BJ (cell line): ENCODE data around the gene LIX1L. TPM values are rescaled to one million over a fixed set of nuclear protein-coding genes. Genes with fewer than 3 reads are reported as not detected.

Experiments
- CTCF ChIA-PET: fragments of 350-600 bp; formaldehyde crosslinking; extraction: SDS; loops from one replicate; lab custom pipeline; 2021; ENCODE audit warnings: antibody characterized with exemption, inconsistent platforms; lab: Yijun Ruan, JAX
- POLR2A ChIA-PET: fragments of 300-600 bp; sonication (Branson Sonifier 250); formaldehyde crosslinking; extraction: SDS; loops from one replicate; lab custom pipeline; 2021; ENCODE audit warnings: antibody characterized with exemption; lab: Charles Lee
- DNase-seq: peaks from one replicate; pipeline ENCODE4 v3.0.0-alpha.2; 2011; ENCODE audit warnings: low read depth
- H3K27me3 ChIP-seq: 2 replicates; pipeline ENCODE4 v1.6.0; 2011; ENCODE audit warnings: low read length; ENCODE audit not compliant: control insufficient read depth, insufficient read depth
- H3K36me3 ChIP-seq: 2 replicates; pipeline ENCODE4 v1.5.1; 2011; ENCODE audit warnings: low read length; ENCODE audit not compliant: control insufficient read depth, insufficient read depth
- H3K4me3 ChIP-seq: 2 replicates; pipeline ENCODE4 v1.5.1; 2011; ENCODE audit warnings: low read depth, mild to moderate bottlenecking, control low read depth, low read length
- CTCF ChIP-seq: IDR thresholded peaks from 2 replicates; pipeline ENCODE4 v1.5.1; 2011; ENCODE audit warnings: low read depth, mild to moderate bottlenecking, control low read depth, inconsistent platforms, low read length, moderate library complexity; ENCODE audit not compliant: insufficient read depth
- polyA plus RNA-seq: library from polyadenylated mRNA; depleted of rRNA; stranded (reverse); fragments of >200 nt; gene quantifications from 2 replicates; pipeline ENCODE4 v1.2.3, GENCODE V29; 2011

LIX1L gene
- polyA plus RNA-seq, 1 experiment: 35.1 TPM

GRCh38 chr1:145963265-145964019 is 5.6 kb upstream of the LIX1L start:
- CTCF ChIA-PET: interaction anchor here (1.2 to 3.4 kb wide), 10 partner anchors 14 to 118 kb away, joined by 3 to 32 read pairs (median 7); partner anchors contain the start of genes NUDT17 and RBM8A
- Histone ChIP-seq H3K4me3 (peak overlapping the region; percentile 76), H3K36me3 (no peaks in the 10 kb centered on the region), H3K27me3 (no peaks in the 10 kb centered on the region)
- POLR2A ChIA-PET: interaction anchor here (0.7 kb wide), 1 partner anchor 36 kb away, joined by 3 read pairs; the partner anchor contains the start of gene RBM8A
- no peak for DNase-seq
- no peak for TF ChIP-seq CTCF

GRCh38 chr1:145962157-145963102 is 4.6 kb upstream of the LIX1L start:
- no peaks in the 10 kb centered on the region for H3K36me3 ChIP-seq
- H3K27me3 ChIP-seq: no peaks in the 10 kb centered on the region
- ChIA-PET POLR2A (interaction anchor here (1.0 kb wide), 1 partner anchor 27 kb away, joined by 3 read pairs; no protein-coding TSS in a partner anchor), CTCF (interaction anchor here (0.6 to 3.4 kb wide), 7 partner anchors 13 to 117 kb away, joined by 3 to 32 read pairs (median 7); partner anchors contain the start of genes NUDT17 and RBM8A)
- DNase-seq: no peak
- H3K4me3 ChIP-seq: peak overlapping the region; percentile 53
- TF ChIP-seq CTCF: no peak

- Histone ChIP-seq H3K36me3 (no peaks in the 10 kb centered on the region), H3K27me3 (no peaks in the 10 kb centered on the region), H3K4me3 (peak overlapping the region; percentile 53)
- CTCF ChIA-PET: interaction anchor here (2.3 to 3.4 kb wide), 3 partner anchors 17 to 116 kb away, joined by 7 to 32 read pairs (median 9); partner anchors contain the start of gene NUDT17
- DNase-seq: no peak
- POLR2A ChIA-PET: no interaction called here
- no peak for TF ChIP-seq CTCF
Measured at GRCh38 chr1:145961425-145962156, 3.8 kb upstream of the LIX1L start.

GRCh38 chr1:145961109-145961424 is 3.2 kb upstream of the LIX1L start:
- DNase-seq: no peak
- CTCF ChIA-PET: no interaction called here

More at GRCh38 chr1:145961109-145961424, 3.2 kb upstream of the LIX1L start:
- no peak for TF ChIP-seq CTCF
- Histone ChIP-seq H3K4me3 (peak overlapping the region; percentile 53), H3K27me3 (no peaks in the 10 kb centered on the region), H3K36me3 (no peaks in the 10 kb centered on the region)
- POLR2A ChIA-PET: no interaction called here
